ENCODE measurements around the gene TTC27.
A peak's percentile ranks its signal among the peaks of the same experiment; 100 is the strongest.

The TTC27 gene

GRCh38 chr2:32830196-32830595 is 202.3 kb downstream of the TTC27 start:
- Histone ChIP-seq H2BK12ac (ENCODE audit: low read length) (no peak overlapping the region), H3K36me3 (replicated peaks in 1 of 2; ENCODE audit: control insufficient read depth in 2 of 2, insufficient read depth in 2 of 2, low read length in 2 of 2) (no peaks in the 10 kb centered on the region), H2BK5ac (ENCODE audit: low read length) (no peak overlapping the region), H3K27ac (replicated peaks; ENCODE audit: low read length) (no peak overlapping the region), H4K91ac (ENCODE audit: low read depth, low read length, poor library complexity) (no peak overlapping the region), H2AFZ (ENCODE audit: low read length) (no peak overlapping the region), H3K18ac (ENCODE audit: low read length) (no peak overlapping the region), H2BK120ac (ENCODE audit: low read depth, low read length) (no peak overlapping the region), H3K14ac (ENCODE audit: low read length) (no peak overlapping the region), H3K4ac (ENCODE audit: low read length) (no peak overlapping the region), H2AK5ac (ENCODE audit: low read depth, low read length) (no peak overlapping the region), H3K9ac (ENCODE audit: low read depth, low read length, poor library complexity) (no peak overlapping the region), H3K9me3 (replicated peaks in 1 of 2; ENCODE audit: control insufficient read depth in 2 of 2, insufficient read depth in 1 of 2, low read depth in 1 of 2, low read length in 2 of 2) (peaks cover 2 to 13% of the 10 kb centered on the region in 2 donors), H3K27me3 (ENCODE audit: control insufficient read depth in 3 of 3, insufficient read depth in 3 of 3, low read depth in 1 of 3, low read length in 3 of 3) (no peaks in the 10 kb centered on the region), H3K79me1 (ENCODE audit: low read depth, low read length) (no peaks in the 10 kb centered on the region), H3K4me1 (ENCODE audit: control insufficient read depth in 2 of 2, insufficient read depth in 1 of 2, low read depth in 1 of 2, low read length in 2 of 2) (peaks cover 10 to 11% of the 10 kb centered on the region in 2 donors), H3K4me3 (ENCODE audit: low read length in 2 of 2) (no peak overlapping the region), H3K23ac (ENCODE audit: low read depth, low read length, poor library complexity) (no peak overlapping the region), H3K4me2 (ENCODE audit: insufficient read depth, low read length, poor library complexity, severe bottlenecking) (no peak overlapping the region), H4K8ac (ENCODE audit: low read depth, low read length) (no peak overlapping the region), H2BK15ac (ENCODE audit: low read length) (no peak overlapping the region)
- WGBS, 2 donors (ENCODE audit: extremely low coverage in 2 of 2, insufficient read length in 2 of 2, insufficient replicate concordance in 1 of 2), result no CpG with 5 or more reads among the region's 1 CpG
- DNase-seq (ENCODE audit: low spot score), result no peak

- no peak overlapping the region for H3K4me2 ChIP-seq (ENCODE audit: insufficient read depth, low read length, poor library complexity, severe bottlenecking)
- no peak overlapping the region for H3K14ac ChIP-seq (ENCODE audit: low read length)
- no peak overlapping the region for H2BK120ac ChIP-seq (ENCODE audit: low read depth, low read length)
- H3K4ac ChIP-seq (ENCODE audit: low read length), result no peak overlapping the region
- H2BK5ac ChIP-seq (ENCODE audit: low read length), result no peak overlapping the region
- H3K9ac ChIP-seq (ENCODE audit: low read depth, low read length, poor library complexity), result no peak overlapping the region
- H3K23ac ChIP-seq (ENCODE audit: low read depth, low read length, poor library complexity), result no peak overlapping the region
- no peak overlapping the region for H2BK12ac ChIP-seq (ENCODE audit: low read length)
- no peak overlapping the region for H3K4me3 ChIP-seq (ENCODE audit: low read length in 2 of 2)
- H3K4me1 ChIP-seq (ENCODE audit: control insufficient read depth in 2 of 2, insufficient read depth in 1 of 2, low read depth in 1 of 2, low read length in 2 of 2), result peaks cover 10% of the 10 kb centered on the region in 2 donors
- H3K18ac ChIP-seq (ENCODE audit: low read length), result no peak overlapping the region
- H3K9me3 ChIP-seq (replicated peaks in 1 of 2; ENCODE audit: control insufficient read depth in 2 of 2, insufficient read depth in 1 of 2, low read depth in 1 of 2, low read length in 2 of 2), result peaks cover 2 to 13% of the 10 kb centered on the region in 2 donors
- no peak overlapping the region for H4K91ac ChIP-seq (ENCODE audit: low read depth, low read length, poor library complexity)
- DNase-seq (ENCODE audit: low spot score), result peak; percentile 33
- H2AK5ac ChIP-seq (ENCODE audit: low read depth, low read length), result no peak overlapping the region
- H2AFZ ChIP-seq (ENCODE audit: low read length), result peak overlapping the region; percentile 57
- no CpG with 5 or more reads among the region's 2 CpGs for WGBS, 2 donors (ENCODE audit: extremely low coverage in 2 of 2, insufficient read length in 2 of 2, insufficient replicate concordance in 1 of 2)
- H3K79me1 ChIP-seq (ENCODE audit: low read depth, low read length), result no peaks in the 10 kb centered on the region
- H2BK15ac ChIP-seq (ENCODE audit: low read length), result no peak overlapping the region
- H3K27ac ChIP-seq (replicated peaks; ENCODE audit: low read length), result peak overlapping the region; percentile 58
- H3K36me3 ChIP-seq (replicated peaks in 1 of 2; ENCODE audit: control insufficient read depth in 2 of 2, insufficient read depth in 2 of 2, low read length in 2 of 2), result no peaks in the 10 kb centered on the region
- no peak overlapping the region for H4K8ac ChIP-seq (ENCODE audit: low read depth, low read length)
- H3K27me3 ChIP-seq (ENCODE audit: control insufficient read depth in 3 of 3, insufficient read depth in 3 of 3, low read depth in 1 of 3, low read length in 3 of 3), result no peaks in the 10 kb centered on the region
These were observed 205.0 kb downstream of the TTC27 start for GRCh38 chr2:32832821-32833220.

GRCh38 chr2:32833709-32834108 is 205.9 kb downstream of the TTC27 start:
- no CpG with 5 or more reads among the region's 2 CpGs for WGBS, 2 donors (ENCODE audit: extremely low coverage in 2 of 2, insufficient read length in 2 of 2, insufficient replicate concordance in 1 of 2)
- no peak for DNase-seq (ENCODE audit: low spot score)
- peak overlapping the region; percentile 38 for H2BK120ac ChIP-seq (ENCODE audit: low read depth, low read length)

GRCh38 chr2:32835148-32835547 is 207.3 kb downstream of the TTC27 start:
- no peak overlapping the region for H3K27ac ChIP-seq (replicated peaks; ENCODE audit: low read length)
- H4K8ac ChIP-seq (ENCODE audit: low read depth, low read length), result no peak overlapping the region
- no peak overlapping the region for H3K4ac ChIP-seq (ENCODE audit: low read length)
- H3K4me3 ChIP-seq (ENCODE audit: low read length in 2 of 2), result no peak overlapping the region
- H3K9ac ChIP-seq (ENCODE audit: low read depth, low read length, poor library complexity), result no peak overlapping the region
- H3K27me3 ChIP-seq (ENCODE audit: control insufficient read depth in 3 of 3, insufficient read depth in 3 of 3, low read depth in 1 of 3, low read length in 3 of 3), result no peaks in the 10 kb centered on the region
- no peak overlapping the region for H2AK5ac ChIP-seq (ENCODE audit: low read depth, low read length)
- H2BK120ac ChIP-seq (ENCODE audit: low read depth, low read length), result no peak overlapping the region
- no peak overlapping the region for H2BK12ac ChIP-seq (ENCODE audit: low read length)
- peaks cover 10% of the 10 kb centered on the region in 2 donors for H3K4me1 ChIP-seq (ENCODE audit: control insufficient read depth in 2 of 2, insufficient read depth in 1 of 2, low read depth in 1 of 2, low read length in 2 of 2)
- H2BK15ac ChIP-seq (ENCODE audit: low read length), result no peak overlapping the region
- H3K36me3 ChIP-seq (replicated peaks in 1 of 2; ENCODE audit: control insufficient read depth in 2 of 2, insufficient read depth in 2 of 2, low read length in 2 of 2), result no peaks in the 10 kb centered on the region
- no peak overlapping the region for H3K14ac ChIP-seq (ENCODE audit: low read length)
- H3K79me1 ChIP-seq (ENCODE audit: low read depth, low read length), result no peaks in the 10 kb centered on the region
- H3K9me3 ChIP-seq (replicated peaks in 1 of 2; ENCODE audit: control insufficient read depth in 2 of 2, insufficient read depth in 1 of 2, low read depth in 1 of 2, low read length in 2 of 2), result peaks cover 2 to 13% of the 10 kb centered on the region in 2 donors
- no peak for DNase-seq (ENCODE audit: low spot score)
- no peak overlapping the region for H3K18ac ChIP-seq (ENCODE audit: low read length)
- no CpG with 5 or more reads among the region's 3 CpGs for WGBS, 2 donors (ENCODE audit: extremely low coverage in 2 of 2, insufficient read length in 2 of 2, insufficient replicate concordance in 1 of 2)
- H2BK5ac ChIP-seq (ENCODE audit: low read length), result no peak overlapping the region
- H2AFZ ChIP-seq (ENCODE audit: low read length), result no peak overlapping the region
- H3K23ac ChIP-seq (ENCODE audit: low read depth, low read length, poor library complexity), result no peak overlapping the region
- no peak overlapping the region for H4K91ac ChIP-seq (ENCODE audit: low read depth, low read length, poor library complexity)
- H3K4me2 ChIP-seq (ENCODE audit: insufficient read depth, low read length, poor library complexity, severe bottlenecking), result no peak overlapping the region

More at GRCh38 chr2:32833709-32834108, 205.9 kb downstream of the TTC27 start:
- peaks cover 10% of the 10 kb centered on the region in 2 donors for H3K4me1 ChIP-seq (ENCODE audit: control insufficient read depth in 2 of 2, insufficient read depth in 1 of 2, low read depth in 1 of 2, low read length in 2 of 2)
- H3K79me1 ChIP-seq (ENCODE audit: low read depth, low read length), result no peaks in the 10 kb centered on the region
- no peaks in the 10 kb centered on the region for H3K27me3 ChIP-seq (ENCODE audit: control insufficient read depth in 3 of 3, insufficient read depth in 3 of 3, low read depth in 1 of 3, low read length in 3 of 3)
- no peak overlapping the region for H4K8ac ChIP-seq (ENCODE audit: low read depth, low read length)
- H3K36me3 ChIP-seq (replicated peaks in 1 of 2; ENCODE audit: control insufficient read depth in 2 of 2, insufficient read depth in 2 of 2, low read length in 2 of 2), result no peaks in the 10 kb centered on the region
- no peak overlapping the region for H3K4me2 ChIP-seq (ENCODE audit: insufficient read depth, low read length, poor library complexity, severe bottlenecking)
- no peak overlapping the region for H2AFZ ChIP-seq (ENCODE audit: low read length)
- H2BK15ac ChIP-seq (ENCODE audit: low read length), result no peak overlapping the region
- H2BK5ac ChIP-seq (ENCODE audit: low read length), result no peak overlapping the region
- H3K9ac ChIP-seq (ENCODE audit: low read depth, low read length, poor library complexity), result no peak overlapping the region
- H3K4ac ChIP-seq (ENCODE audit: low read length), result no peak overlapping the region
- no peak overlapping the region for H3K27ac ChIP-seq (replicated peaks; ENCODE audit: low read length)
- H2BK12ac ChIP-seq (ENCODE audit: low read length), result no peak overlapping the region
- H3K18ac ChIP-seq (ENCODE audit: low read length), result no peak overlapping the region
- no peak overlapping the region for H3K23ac ChIP-seq (ENCODE audit: low read depth, low read length, poor library complexity)
- H3K9me3 ChIP-seq (replicated peaks in 1 of 2; ENCODE audit: control insufficient read depth in 2 of 2, insufficient read depth in 1 of 2, low read depth in 1 of 2, low read length in 2 of 2), result peaks cover 2 to 13% of the 10 kb centered on the region in 2 donors
- no peak overlapping the region for H4K91ac ChIP-seq (ENCODE audit: low read depth, low read length, poor library complexity)
- H3K14ac ChIP-seq (ENCODE audit: low read length), result no peak overlapping the region
- no peak overlapping the region for H3K4me3 ChIP-seq (ENCODE audit: low read length in 2 of 2)
- H2AK5ac ChIP-seq (ENCODE audit: low read depth, low read length), result peak overlapping the region; percentile 5
